Measurements from ENCODE around the gene ISM1. TPM values are rescaled to one million over a fixed set of nuclear protein-coding genes. Genes with fewer than 3 reads are reported as not detected.

The ISM1 gene
- total RNA-seq, 1 donor, result 1.2 TPM

- Histone ChIP-seq H3K4me3 (ENCODE audit: low read length) (no peak overlapping the region), H3K9me3 (ENCODE audit: low read depth, low read length) (no peaks in the 10 kb centered on the region), H3K4me1 (ENCODE audit: insufficient read depth, low read length) (no peaks in the 10 kb centered on the region), H3K27me3 (ENCODE audit: insufficient read depth, low read length) (no peaks in the 10 kb centered on the region)
Observed at GRCh38 chr20:13277663-13278295, 56.7 kb downstream of the ISM1 start.

- H3K27me3 ChIP-seq (ENCODE audit: insufficient read depth, low read length), result no peaks in the 10 kb centered on the region
- no peak overlapping the region for H3K4me3 ChIP-seq (ENCODE audit: low read length)
- H3K9me3 ChIP-seq (ENCODE audit: low read depth, low read length), result no peaks in the 10 kb centered on the region
- H3K4me1 ChIP-seq (ENCODE audit: insufficient read depth, low read length), result no peaks in the 10 kb centered on the region
Observed at GRCh38 chr20:13278812-13279570, 57.9 kb downstream of the ISM1 start.

GRCh38 chr20:13280609-13281324, 59.7 kb downstream of the ISM1 start:
- H3K9me3 ChIP-seq (ENCODE audit: low read depth, low read length), result no peaks in the 10 kb centered on the region
- no peaks in the 10 kb centered on the region for H3K4me1 ChIP-seq (ENCODE audit: insufficient read depth, low read length)
- no peaks in the 10 kb centered on the region for H3K27me3 ChIP-seq (ENCODE audit: insufficient read depth, low read length)
- no peak overlapping the region for H3K4me3 ChIP-seq (ENCODE audit: low read length)

GRCh38 chr20:13283869-13284829, 63.1 kb downstream of the ISM1 start:
- no peak overlapping the region for H3K4me3 ChIP-seq (ENCODE audit: low read length)
- no peaks in the 10 kb centered on the region for H3K27me3 ChIP-seq (ENCODE audit: insufficient read depth, low read length)
- H3K9me3 ChIP-seq (ENCODE audit: low read depth, low read length), result no peaks in the 10 kb centered on the region
- no peaks in the 10 kb centered on the region for H3K4me1 ChIP-seq (ENCODE audit: insufficient read depth, low read length)

- Histone ChIP-seq H3K9me3 (ENCODE audit: low read depth, low read length) (no peaks in the 10 kb centered on the region), H3K4me3 (ENCODE audit: low read length) (no peak overlapping the region), H3K4me1 (ENCODE audit: insufficient read depth, low read length) (no peaks in the 10 kb centered on the region), H3K27me3 (ENCODE audit: insufficient read depth, low read length) (no peaks in the 10 kb centered on the region)
Observed at GRCh38 chr20:13284830-13285229, 63.8 kb downstream of the ISM1 start.

GRCh38 chr20:13285408-13285807, 64.3 kb downstream of the ISM1 start:
- Histone ChIP-seq H3K9me3 (ENCODE audit: low read depth, low read length) (no peaks in the 10 kb centered on the region), H3K4me1 (ENCODE audit: insufficient read depth, low read length) (no peaks in the 10 kb centered on the region), H3K4me3 (ENCODE audit: low read length) (no peak overlapping the region), H3K27me3 (ENCODE audit: insufficient read depth, low read length) (no peaks in the 10 kb centered on the region)

GRCh38 chr20:13286052-13286451, 65.0 kb downstream of the ISM1 start:
- Histone ChIP-seq H3K27me3 (ENCODE audit: insufficient read depth, low read length) (no peaks in the 10 kb centered on the region), H3K4me3 (ENCODE audit: low read length) (no peak overlapping the region), H3K4me1 (ENCODE audit: insufficient read depth, low read length) (no peaks in the 10 kb centered on the region)

GRCh38 chr20:13286607-13287006, 65.5 kb downstream of the ISM1 start:
- no peaks in the 10 kb centered on the region for H3K9me3 ChIP-seq (ENCODE audit: low read depth, low read length)
- H3K4me1 ChIP-seq (ENCODE audit: insufficient read depth, low read length), result no peaks in the 10 kb centered on the region
- no peak overlapping the region for H3K4me3 ChIP-seq (ENCODE audit: low read length)
- no peaks in the 10 kb centered on the region for H3K27me3 ChIP-seq (ENCODE audit: insufficient read depth, low read length)

More at GRCh38 chr20:13286052-13286451, 65.0 kb downstream of the ISM1 start:
- H3K9me3 ChIP-seq (ENCODE audit: low read depth, low read length), result no peaks in the 10 kb centered on the region

GRCh38 chr20:13288357-13288756, 67.3 kb downstream of the ISM1 start:
- no peaks in the 10 kb centered on the region for H3K4me1 ChIP-seq (ENCODE audit: insufficient read depth, low read length)
- H3K9me3 ChIP-seq (ENCODE audit: low read depth, low read length), result no peaks in the 10 kb centered on the region
- H3K4me3 ChIP-seq (ENCODE audit: low read length), result no peak overlapping the region
- H3K27me3 ChIP-seq (ENCODE audit: insufficient read depth, low read length), result no peaks in the 10 kb centered on the region

- no peak overlapping the region for H3K4me3 ChIP-seq (ENCODE audit: low read length)
- H3K9me3 ChIP-seq (ENCODE audit: low read depth, low read length), result no peaks in the 10 kb centered on the region
- no peaks in the 10 kb centered on the region for H3K27me3 ChIP-seq (ENCODE audit: insufficient read depth, low read length)
- H3K4me1 ChIP-seq (ENCODE audit: insufficient read depth, low read length), result no peaks in the 10 kb centered on the region
Observed at GRCh38 chr20:13289031-13289430, 68.0 kb downstream of the ISM1 start.

GRCh38 chr20:13290724-13291123, 69.7 kb downstream of the ISM1 start:
- Histone ChIP-seq H3K9me3 (ENCODE audit: low read depth, low read length) (no peaks in the 10 kb centered on the region), H3K4me1 (ENCODE audit: insufficient read depth, low read length) (no peaks in the 10 kb centered on the region), H3K4me3 (ENCODE audit: low read length) (no peak overlapping the region), H3K27me3 (ENCODE audit: insufficient read depth, low read length) (no peaks in the 10 kb centered on the region)

GRCh38 chr20:13291157-13291556, 70.1 kb downstream of the ISM1 start:
- Histone ChIP-seq H3K9me3 (ENCODE audit: low read depth, low read length) (no peaks in the 10 kb centered on the region), H3K27me3 (ENCODE audit: insufficient read depth, low read length) (no peaks in the 10 kb centered on the region), H3K4me1 (ENCODE audit: insufficient read depth, low read length) (no peaks in the 10 kb centered on the region), H3K4me3 (ENCODE audit: low read length) (no peak overlapping the region)

- H3K4me1 ChIP-seq (ENCODE audit: insufficient read depth, low read length), result no peaks in the 10 kb centered on the region
- no peak overlapping the region for H3K4me3 ChIP-seq (ENCODE audit: low read length)
- no peaks in the 10 kb centered on the region for H3K27me3 ChIP-seq (ENCODE audit: insufficient read depth, low read length)
- H3K9me3 ChIP-seq (ENCODE audit: low read depth, low read length), result no peaks in the 10 kb centered on the region
Observed at GRCh38 chr20:13292201-13292885, 71.3 kb downstream of the ISM1 start.

- H3K27me3 ChIP-seq (ENCODE audit: insufficient read depth, low read length), result no peaks in the 10 kb centered on the region
- H3K9me3 ChIP-seq (ENCODE audit: low read depth, low read length), result no peaks in the 10 kb centered on the region
- no peaks in the 10 kb centered on the region for H3K4me1 ChIP-seq (ENCODE audit: insufficient read depth, low read length)
- no peak overlapping the region for H3K4me3 ChIP-seq (ENCODE audit: low read length)
Observed at GRCh38 chr20:13294522-13294921, 73.4 kb downstream of the ISM1 start.

Data from mononuclear cell (primary cell).